GM18951 (cell line): Measurements from ENCODE around the gene ZNHIT2.

ENCODE experiments used
- POLR2A ChIP-seq: IDR thresholded peaks from 4 replicates; pipeline ENCODE4 v1.6.1; 2011; ENCODE audit warnings: mild to moderate bottlenecking; ENCODE audit not compliant: insufficient read length, insufficient read depth; ENCODE audit errors: extremely low read depth
- in situ Hi-C: fragments of 300-500 bp; cut with MboI; formaldehyde crosslinking; loops from one replicate; pipeline ENCODE4 v1.12.0; 2022; ENCODE audit warnings: low sequenced_read_pairs, mixed read lengths, inconsistent platforms; ENCODE audit not compliant: unreplicated experiment

Gene ZNHIT2

GRCh38 chr11:65109231-65110198, 8.0 kb downstream of the ZNHIT2 start:
- in situ Hi-C loops: no loop called here
- no peak for TF ChIP-seq POLR2A

DNA sequence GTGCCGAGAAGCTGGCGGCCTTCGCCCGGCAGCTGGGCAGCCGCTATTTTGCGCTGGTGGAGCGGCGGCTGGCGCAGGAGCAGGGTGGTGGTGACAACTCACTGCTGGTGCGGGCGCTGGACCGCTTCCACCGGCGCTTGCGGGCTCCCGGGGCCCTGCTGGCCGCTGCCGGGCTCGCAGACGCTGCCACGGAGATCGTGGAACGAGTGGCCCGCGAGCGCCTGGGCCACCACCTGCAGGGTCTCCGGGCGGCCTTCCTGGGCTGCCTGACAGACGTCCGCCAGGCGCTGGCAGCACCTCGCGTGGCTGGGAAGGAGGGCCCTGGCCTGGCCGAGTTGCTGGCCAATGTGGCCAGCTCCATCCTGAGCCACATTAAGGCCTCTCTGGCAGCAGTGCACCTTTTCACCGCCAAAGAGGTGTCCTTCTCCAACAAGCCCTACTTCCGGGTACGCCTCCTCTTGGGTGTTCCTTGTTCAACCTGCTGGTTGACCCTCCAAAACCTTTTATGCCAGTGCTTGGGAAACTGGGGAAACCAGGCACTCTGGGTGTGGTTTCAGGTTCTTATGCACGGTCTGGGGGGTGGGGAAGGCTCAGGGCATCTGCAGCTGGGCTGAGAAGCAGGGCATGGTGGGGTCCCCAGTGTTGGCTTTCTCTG, 8.9 kb downstream of the ZNHIT2 start:
- no peak for TF ChIP-seq POLR2A
- in situ Hi-C loops: no loop called here

GRCh38 chr11:65107751-65108468, 9.6 kb downstream of the ZNHIT2 start:
- TF ChIP-seq POLR2A: no peak
- in situ Hi-C loops: no loop called here

GRCh38 chr11:65107078-65107477, 10.4 kb downstream of the ZNHIT2 start:
- in situ Hi-C loops: no loop called here

DNA sequence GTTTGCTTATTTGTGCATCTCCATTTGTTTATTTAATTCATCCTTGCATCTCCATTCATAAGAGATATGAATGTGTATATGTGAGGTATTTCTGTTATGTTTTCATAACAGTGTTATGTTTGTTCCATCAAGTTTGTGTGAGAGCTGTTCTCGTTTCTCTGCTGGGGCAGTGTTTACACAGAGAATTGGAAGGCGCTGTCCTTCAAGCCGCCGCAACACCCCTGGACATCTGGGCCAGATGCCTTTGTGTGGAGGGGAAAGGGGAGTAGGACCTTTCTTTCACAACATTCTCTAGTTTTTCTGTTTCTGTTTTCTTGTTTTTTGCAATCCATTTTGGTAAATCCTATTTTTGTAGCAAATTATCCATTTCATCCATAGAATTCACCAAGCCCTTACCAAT, 12.9 kb downstream of the ZNHIT2 start:
- no peak for TF ChIP-seq POLR2A
- in situ Hi-C loops: no loop called here

More at GRCh38 chr11:65107078-65107477, 10.4 kb downstream of the ZNHIT2 start:
- TF ChIP-seq POLR2A: no peak

DNA sequence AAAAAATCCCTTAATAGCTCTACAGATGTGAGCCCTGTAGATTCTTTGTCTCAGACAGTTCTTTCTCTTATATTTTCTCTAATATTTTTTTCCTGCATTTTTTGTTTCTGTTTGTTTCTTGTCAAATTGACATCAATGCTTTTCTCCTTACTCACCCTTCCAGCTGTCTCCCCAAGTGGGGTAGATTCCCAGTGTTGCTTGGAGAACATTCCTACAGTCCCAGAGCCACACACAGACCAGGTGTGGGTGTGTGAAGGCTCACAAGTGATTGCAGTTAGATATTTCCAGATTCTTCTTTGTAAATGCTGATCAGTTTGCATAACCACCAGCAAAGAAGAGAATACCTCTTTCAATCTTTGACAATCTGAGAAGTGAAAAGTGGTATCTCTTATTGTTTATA, 14.0 kb downstream of the ZNHIT2 start:
- in situ Hi-C loops: no loop called here
- no peak for TF ChIP-seq POLR2A

- TF ChIP-seq POLR2A: no peak
- in situ Hi-C loops: no loop called here
These were observed 15.1 kb downstream of the ZNHIT2 start for GRCh38 chr11:65102142-65103095.

DNA sequence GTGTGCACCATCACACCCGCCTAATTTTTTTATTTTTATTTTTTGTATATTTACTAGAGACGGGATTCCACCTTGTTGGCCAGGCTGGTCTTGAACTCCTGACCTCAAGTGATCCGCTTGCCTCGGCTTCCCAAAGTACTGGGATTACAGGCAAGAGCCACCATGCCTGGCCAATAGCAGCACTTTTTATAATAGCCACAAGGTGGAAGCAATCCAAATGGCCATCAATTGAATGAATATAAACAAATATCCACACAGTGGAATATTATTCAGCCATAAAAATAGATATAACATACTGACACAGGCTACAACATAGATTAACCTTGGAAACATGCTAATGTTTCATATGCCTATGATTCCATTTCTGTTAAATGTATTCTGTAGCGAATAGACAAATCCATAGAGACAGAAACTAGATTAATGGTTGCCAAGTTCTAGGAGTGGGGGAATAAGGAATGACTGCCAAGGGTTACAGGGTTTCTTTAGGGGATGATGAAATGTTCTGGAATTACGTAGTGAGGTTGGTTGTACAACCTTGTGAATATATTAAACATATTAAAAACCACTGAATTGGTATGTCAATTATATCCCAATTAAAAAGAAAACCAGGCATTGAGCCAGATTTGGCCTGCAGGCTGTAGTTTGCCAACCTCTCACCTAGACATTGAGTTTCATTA, 16.7 kb downstream of the ZNHIT2 start:
- no peak for TF ChIP-seq POLR2A
- in situ Hi-C loops: no loop called here

GRCh38 chr11:65096926-65097325, 20.6 kb downstream of the ZNHIT2 start:
- in situ Hi-C loops: no loop called here
- no peak for TF ChIP-seq POLR2A

GRCh38 chr11:65095974-65096806, 21.3 kb downstream of the ZNHIT2 start, which contains the start of gene VPS51:
TSS of gene VPS51 (plus strand) at chr11:65096214. CDS start at chr11:65096251, 37 bp downstream.
- TF ChIP-seq POLR2A: peak; percentile 81
- in situ Hi-C loops: no loop called here

DNA sequence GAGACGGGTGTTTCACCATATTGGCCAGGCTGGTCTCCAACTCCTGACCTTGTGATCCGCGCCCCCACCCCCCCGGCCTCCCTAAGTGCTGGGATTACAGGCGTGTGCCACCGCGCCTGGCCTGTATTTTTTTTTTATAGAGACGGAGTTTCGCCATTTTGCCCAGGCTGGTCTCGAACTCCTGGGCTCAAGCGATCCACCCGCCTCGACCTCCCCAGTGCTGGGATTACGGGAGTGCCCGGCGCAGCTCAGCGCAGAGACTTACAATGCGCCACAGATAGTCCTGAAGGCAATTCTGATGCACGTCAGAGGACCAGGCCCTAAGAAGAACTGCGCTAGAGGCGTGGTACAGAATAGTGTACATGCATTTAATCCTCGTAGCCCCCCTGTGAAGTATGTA, 22.1 kb downstream of the ZNHIT2 start:
- in situ Hi-C loops: no loop called here
- no peak for TF ChIP-seq POLR2A
